CD4-positive, alpha-beta T cell treated with Interleukin-21 for 1 hour (primary cell): Measurements from ENCODE around the gene LPIN1.
"Not testable (repeated sequence)": the region's sequence is repeated elsewhere in the genome, so short reads cannot be mapped to it uniquely, and the experiment has no call there.

ENCODE experiments used
- DNase-seq: peaks from one replicate; pipeline ENCODE4 v3.0.0-alpha.2; 2020

LPIN1 gene

GRCh38 chr2:11813345-11813744, 66.9 kb downstream of the LPIN1 start:
- DNase-seq: not testable (repeated sequence)

GRCh38 chr2:11813951-11814350, 67.5 kb downstream of the LPIN1 start:
- no peak for DNase-seq

GRCh38 chr2:11814979-11815510, 68.6 kb downstream of the LPIN1 start:
- no peak for DNase-seq

GRCh38 chr2:11816935-11817334, 70.5 kb downstream of the LPIN1 start:
- DNase-seq: not testable (repeated sequence)

GRCh38 chr2:11819235-11819729, 72.8 kb downstream of the LPIN1 start:
- no peak for DNase-seq

GRCh38 chr2:11820650-11821049, 74.2 kb downstream of the LPIN1 start:
- no peak for DNase-seq

GRCh38 chr2:11821705-11822104, 75.3 kb downstream of the LPIN1 start:
- DNase-seq: no peak

GRCh38 chr2:11822359-11822745, 75.9 kb downstream of the LPIN1 start:
- not testable (repeated sequence) for DNase-seq

GRCh38 chr2:11822746-11823451, 76.5 kb downstream of the LPIN1 start:
- DNase-seq: no peak

- no peak for DNase-seq
These were observed 78.7 kb downstream of the LPIN1 start for GRCh38 chr2:11824901-11825828.

- no peak for DNase-seq
These were observed 81.1 kb downstream of the LPIN1 start for GRCh38 chr2:11827547-11827946.

GRCh38 chr2:11828933-11829323, 82.5 kb downstream of the LPIN1 start:
- DNase-seq: no peak

GRCh38 chr2:11829324-11829946, 83.0 kb downstream of the LPIN1 start:
- DNase-seq: peak; percentile 68

- DNase-seq: peak; percentile 69
These were observed 83.7 kb downstream of the LPIN1 start for GRCh38 chr2:11829947-11830707.

- DNase-seq: no peak
These were observed 84.4 kb downstream of the LPIN1 start for GRCh38 chr2:11830708-11831301.

GRCh38 chr2:11831415-11831814, 85.0 kb downstream of the LPIN1 start:
- no peak for DNase-seq

GRCh38 chr2:11832531-11832930, 86.1 kb downstream of the LPIN1 start:
- DNase-seq: no peak

- no peak for DNase-seq
These were observed 87.2 kb downstream of the LPIN1 start for GRCh38 chr2:11833601-11834000.

- DNase-seq: no peak
These were observed 89.0 kb downstream of the LPIN1 start for GRCh38 chr2:11835403-11835802.

- no peak for DNase-seq
These were observed 90.3 kb downstream of the LPIN1 start for GRCh38 chr2:11836647-11837219.
